Esophagus muscularis mucosa (tissue), 4 donors: ENCODE results near the gene KPTN. TPM values are rescaled to one million over a fixed set of nuclear protein-coding genes. Genes with fewer than 3 reads are reported as not detected.

Source experiments
- DNase-seq: peaks from one replicate; pipeline ENCODE4 v3.0.0-alpha.2; 2017; ENCODE audit errors: extremely low spot score
- H3K27ac ChIP-seq, 4 donors: fragments of 200-600 bp; sonication (generic); replicated peaks in 1 of 4; 1 replicate in 3 of 4; 2 replicates in 1 of 4; pipeline ENCODE4 v1.5.1; 2016 to 2019; ENCODE audit warnings: mild to moderate bottlenecking in 1 of 4
- H3K27me3 ChIP-seq, 4 donors: fragments of 200-600 bp; sonication (generic); one replicate each; pipeline versions ENCODE4 v1.5.1 to v1.6.0; 2016 to 2019
- H3K36me3 ChIP-seq, 4 donors: fragments of 200-600 bp; sonication (generic); one replicate each; pipeline ENCODE4 v1.5.1; 2016 to 2019
- H3K4me1 ChIP-seq, 4 donors: fragments of 200-600 bp; sonication (generic); one replicate each; pipeline ENCODE4 v1.5.1; 2016 to 2019
- H3K4me3 ChIP-seq, 4 donors: fragments of 200-600 bp; sonication (generic); 1 replicate in 2 of 4; 2 replicates in 2 of 4; pipeline ENCODE4 v1.5.1; 2016 to 2019; ENCODE audit warnings: mild to moderate bottlenecking in 4 of 4, moderate library complexity in 1 of 4
- H3K9me3 ChIP-seq, 4 donors: fragments of 200-600 bp; sonication (generic); 1 replicate in 3 of 4; 2 replicates in 1 of 4; pipeline ENCODE4 v1.5.1; 2016 to 2019
- EP300 ChIP-seq: sonication (generic); formaldehyde crosslinking; IDR thresholded peaks from one replicate; pipeline ENCODE4 v1.6.1; 2017; ENCODE audit warnings: antibody characterized with exemption
- POLR2A ChIP-seq: fragments of 450-650 bp; IDR thresholded peaks from one replicate; pipeline ENCODE4 v1.6.1; 2017; ENCODE audit warnings: antibody characterized with exemption, moderate library complexity, mild to moderate bottlenecking, low read depth
- POLR2AphosphoS5 ChIP-seq, 2 donors: sonication (generic); formaldehyde crosslinking; IDR thresholded peaks; one replicate each; pipeline ENCODE4 v1.6.1; 2017; ENCODE audit warnings: antibody characterized with exemption in 2 of 2
- WGBS: methylation state at CpG from one replicate; pipeline ENCODE4 v1.1.5; 2018; 5-methylcytosine and 5-hydroxymethylcytosine counted together
- intact Hi-C: fragments of 100-400 bp; cut with DNase I; formaldehyde crosslinking; loops from one replicate; pipeline ENCODE4 v1.15.1; 2023
- total RNA-seq, 4 donors: library from RNA; depleted of rRNA; stranded (reverse); fragments of >200 nt; gene quantifications; one replicate each; pipeline versions ENCODE4 v1.1.0 to v1.2.1, GENCODE V29; 2016
- TF ChIP-seq, protein P1 (sequence below), 3 experiments: fragments of 200-600 bp in 2 of 3; fragments of 450-650 bp in 1 of 3; sonication (generic) in 2 of 3; IDR thresholded peaks; one replicate each; pipeline ENCODE4 v1.5.1; 2017 to 2019; ENCODE audit warnings: antibody characterized with exemption in 3 of 3, mild to moderate bottlenecking in 2 of 3, moderate library complexity in 1 of 3

Gene KPTN
- total RNA-seq, 4 donors from 2014 or later: 2.3 to 9.4 (median 5.2) TPM

DNA sequence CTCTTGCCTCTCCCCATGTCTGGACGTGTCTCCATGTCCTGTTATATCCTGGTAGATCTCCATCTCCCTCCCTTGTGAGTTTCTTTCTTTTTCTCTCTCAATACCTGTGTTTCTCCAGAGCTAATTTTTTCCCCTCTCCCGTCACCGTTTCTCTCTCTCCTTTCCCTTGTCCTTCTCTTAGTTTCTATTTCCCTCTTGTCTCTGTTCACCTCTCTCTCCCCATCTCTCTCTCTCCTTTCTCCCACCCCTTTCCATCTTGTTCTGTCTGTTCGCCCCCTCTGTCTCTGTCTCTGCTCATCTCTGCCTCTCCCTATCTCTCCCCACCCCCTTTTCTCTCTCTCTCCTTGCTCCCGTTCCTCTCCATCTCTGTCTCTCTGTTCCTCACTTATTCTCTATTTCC, 25.3 kb downstream of the KPTN start:
- Histone ChIP-seq H3K4me3 (no peak overlapping the region), H3K27me3 (peaks cover 0 to 40% (median 7%) of the 10 kb centered on the region in 4 donors), H3K4me1 (peaks cover 0 to 10% (median 6%) of the 10 kb centered on the region in 4 donors), H3K27ac (no peak overlapping the region), H3K36me3 (peaks cover 0 to 23% (median 12%) of the 10 kb centered on the region in 4 donors), H3K9me3 (peaks cover 0 to 10% (median 9%) of the 10 kb centered on the region in 4 donors)
- intact Hi-C loops: no loop called here
- TF ChIP-seq POLR2AphosphoS5 (IDR thresholded peaks at IDR 0.05): no peak
- TF ChIP-seq, protein P1, sequence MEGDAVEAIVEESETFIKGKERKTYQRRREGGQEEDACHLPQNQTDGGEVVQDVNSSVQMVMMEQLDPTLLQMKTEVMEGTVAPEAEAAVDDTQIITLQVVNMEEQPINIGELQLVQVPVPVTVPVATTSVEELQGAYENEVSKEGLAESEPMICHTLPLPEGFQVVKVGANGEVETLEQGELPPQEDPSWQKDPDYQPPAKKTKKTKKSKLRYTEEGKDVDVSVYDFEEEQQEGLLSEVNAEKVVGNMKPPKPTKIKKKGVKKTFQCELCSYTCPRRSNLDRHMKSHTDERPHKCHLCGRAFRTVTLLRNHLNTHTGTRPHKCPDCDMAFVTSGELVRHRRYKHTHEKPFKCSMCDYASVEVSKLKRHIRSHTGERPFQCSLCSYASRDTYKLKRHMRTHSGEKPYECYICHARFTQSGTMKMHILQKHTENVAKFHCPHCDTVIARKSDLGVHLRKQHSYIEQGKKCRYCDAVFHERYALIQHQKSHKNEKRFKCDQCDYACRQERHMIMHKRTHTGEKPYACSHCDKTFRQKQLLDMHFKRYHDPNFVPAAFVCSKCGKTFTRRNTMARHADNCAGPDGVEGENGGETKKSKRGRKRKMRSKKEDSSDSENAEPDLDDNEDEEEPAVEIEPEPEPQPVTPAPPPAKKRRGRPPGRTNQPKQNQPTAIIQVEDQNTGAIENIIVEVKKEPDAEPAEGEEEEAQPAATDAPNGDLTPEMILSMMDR (IDR thresholded peaks at IDR 0.05): no peak
- no peak for TF ChIP-seq EP300
- no peak for TF ChIP-seq POLR2A
- WGBS: 52% methylated on average over 5 of the region's 5 CpGs
- no peak for DNase-seq

DNA sequence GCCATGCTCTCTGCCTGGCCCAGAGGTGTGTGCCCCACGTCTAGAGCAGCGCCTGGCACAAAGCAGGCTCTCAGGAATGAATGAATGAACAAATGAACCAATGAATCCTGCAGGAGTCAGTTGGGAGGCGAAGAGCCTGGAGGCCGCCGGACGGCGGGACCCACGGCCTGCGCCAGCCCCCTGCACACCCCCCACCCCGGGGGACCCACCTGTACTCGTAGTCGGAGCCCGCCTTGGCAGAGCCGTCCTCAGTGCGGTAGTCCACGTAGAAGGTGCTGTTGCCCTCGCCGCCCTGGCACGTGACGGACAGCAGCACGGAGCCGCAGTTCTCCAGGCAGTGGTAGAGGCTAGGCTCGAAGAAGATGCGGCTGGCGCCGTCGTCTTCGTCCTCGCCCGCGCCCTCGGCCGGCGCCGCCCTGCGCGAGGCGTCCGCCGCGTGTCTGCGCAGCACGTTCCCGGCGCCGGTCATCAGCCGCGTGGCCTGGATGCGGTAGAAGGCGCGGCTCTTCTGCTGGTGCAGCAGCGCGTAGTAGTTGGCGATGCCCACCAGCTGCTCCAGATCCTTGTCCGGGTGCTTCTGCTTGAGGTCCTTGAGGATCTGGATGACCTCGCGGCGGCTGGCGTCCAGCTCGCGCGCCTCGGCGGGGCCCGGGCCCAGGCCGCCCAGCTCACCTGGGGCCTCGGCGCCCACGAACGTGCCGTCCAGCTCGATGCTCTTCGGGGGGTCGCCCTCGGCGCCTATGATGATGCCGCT, 27.1 kb downstream of the KPTN start:
- TF ChIP-seq, protein P1 (IDR thresholded peaks at IDR 0.05): no peak
- TF ChIP-seq POLR2A (no peak), POLR2AphosphoS5 (IDR thresholded peaks at IDR 0.05) (no peak), EP300 (no peak)
- peaks cover 0 to 10% (median 6%) of the 10 kb centered on the region in 4 donors for H3K4me1 ChIP-seq
- H3K9me3 ChIP-seq: peaks cover 0 to 10% (median 9%) of the 10 kb centered on the region in 4 donors
- peak overlapping the region in 1 of 4 donors; percentile 20 for H3K4me3 ChIP-seq
- peaks cover 0 to 29% (median 13%) of the 10 kb centered on the region in 4 donors for H3K36me3 ChIP-seq
- H3K27ac ChIP-seq: no peak overlapping the region
- DNase-seq: no peak
- intact Hi-C loops: no loop called here
- WGBS: 72% methylated on average over 26 of the region's 77 CpGs
- H3K27me3 ChIP-seq: peaks cover 0 to 40% (median 7%) of the 10 kb centered on the region in 4 donors

DNA sequence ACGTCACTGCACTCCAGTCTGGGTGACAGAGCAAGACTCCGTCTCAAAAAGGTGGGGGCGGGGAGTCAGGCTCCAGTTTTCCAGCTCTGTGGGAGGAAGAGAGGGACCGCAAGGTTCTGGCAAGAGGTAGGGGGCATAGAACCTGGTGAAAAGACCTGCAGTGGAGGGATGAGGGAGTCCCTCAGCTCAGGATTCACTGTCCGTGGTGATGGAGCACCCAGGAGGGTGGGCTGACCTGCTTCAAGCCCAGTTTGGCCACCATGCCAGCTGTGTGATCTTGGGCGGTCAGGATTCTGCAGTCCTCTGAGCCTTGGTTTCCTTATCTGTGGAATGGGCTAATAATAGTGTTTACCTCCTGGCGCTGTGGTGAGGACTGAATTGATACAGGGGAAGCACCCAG, 33.5 kb downstream of the KPTN start:
- Histone ChIP-seq H3K9me3 (peaks cover 0 to 2% (median under 1%) of the 10 kb centered on the region in 4 donors), H3K4me1 (peaks cover 10 to 28% (median 24%) of the 10 kb centered on the region in 4 donors), H3K36me3 (peaks cover 0 to 14% (median 2%) of the 10 kb centered on the region in 4 donors), H3K4me3 (no peak overlapping the region), H3K27ac (no peak overlapping the region), H3K27me3 (peaks cover 0 to 53% (median 22%) of the 10 kb centered on the region in 4 donors)
- no peak for TF ChIP-seq POLR2AphosphoS5 (IDR thresholded peaks at IDR 0.05)
- TF ChIP-seq EP300: no peak
- TF ChIP-seq, protein P1 (IDR thresholded peaks at IDR 0.05): no peak
- TF ChIP-seq POLR2A: no peak
- DNase-seq: no peak
- intact Hi-C loops: no loop called here
- whole genome bisulfite sequencing: 71% methylated on average over 7 of the region's 7 CpGs

DNA sequence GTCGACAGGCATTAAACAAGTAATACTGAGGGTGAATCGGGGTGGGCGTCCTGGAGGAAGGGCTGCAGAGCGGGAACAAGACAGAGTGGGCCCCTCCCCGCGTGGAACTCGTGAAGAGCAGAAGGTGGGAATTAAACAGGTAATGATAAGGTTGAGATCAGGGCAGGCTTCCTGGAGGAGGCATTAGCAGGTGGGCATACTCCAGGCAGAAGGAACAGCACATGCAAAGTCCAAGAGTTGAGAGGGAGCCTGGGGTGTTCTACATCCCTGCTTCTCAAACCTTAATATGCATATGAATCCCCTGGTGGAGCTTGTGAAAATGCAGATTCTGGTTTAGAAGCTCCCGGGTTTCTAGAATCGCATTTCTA, 35.7 kb downstream of the KPTN start:
- intact Hi-C loops: no loop called here
- H3K27me3 ChIP-seq: peaks cover 0 to 69% (median 25%) of the 10 kb centered on the region in 4 donors
- H3K27ac ChIP-seq: no peak overlapping the region
- 40% methylated on average over 9 of the region's 9 CpGs for whole genome bisulfite sequencing
- no peak for DNase-seq
- H3K9me3 ChIP-seq: no peaks in the 10 kb centered on the region
- peaks cover 10 to 29% (median 27%) of the 10 kb centered on the region in 4 donors for H3K4me1 ChIP-seq
- TF ChIP-seq POLR2AphosphoS5 (IDR thresholded peaks at IDR 0.05) (no peak), EP300 (no peak), POLR2A (no peak)
- TF ChIP-seq, protein P1 (IDR thresholded peaks at IDR 0.05): no peak
- no peak overlapping the region for H3K4me3 ChIP-seq
- peaks cover 0 to 12% (median 0%) of the 10 kb centered on the region in 4 donors for H3K36me3 ChIP-seq
